Kidney epithelial cell (primary cell): ENCODE results near the gene OR13C5. TPM values are rescaled to one million over a fixed set of nuclear protein-coding genes. Genes with fewer than 3 reads are reported as not detected.

Experiments
- DNase-seq: peaks from one replicate; pipeline ENCODE4 v3.0.0-alpha.2; 2010; ENCODE audit warnings: low read depth
- H3K27me3 ChIP-seq: 2 replicates; pipeline ENCODE4 v1.6.0; 2011; ENCODE audit warnings: low read length; ENCODE audit not compliant: control insufficient read depth, insufficient read depth
- H3K36me3 ChIP-seq: 2 replicates; pipeline ENCODE4 v1.5.1; 2011; ENCODE audit warnings: low read length; ENCODE audit not compliant: control insufficient read depth, insufficient read depth
- H3K4me3 ChIP-seq: 2 replicates; pipeline ENCODE4 v1.5.1; 2011; ENCODE audit warnings: low read depth, mild to moderate bottlenecking, control low read depth, low read length
- CTCF ChIP-seq: IDR thresholded peaks from 2 replicates; pipeline ENCODE4 v1.5.1; 2011; ENCODE audit warnings: mild to moderate bottlenecking, moderate library complexity, low read length, control low read depth, inconsistent platforms; ENCODE audit not compliant: insufficient read depth, poor library complexity, severe bottlenecking
- total RNA-seq: library from RNA; depleted of rRNA; stranded (reverse); fragments of >200 nt; gene quantifications from 2 replicates; pipeline ENCODE4 v1.2.3, GENCODE V29; 2015

Gene OR13C5
- total RNA-seq, 1 donor from 2014 or later: not detected

- Histone ChIP-seq H3K4me3 (no peak overlapping the region), H3K36me3 (no peaks in the 10 kb centered on the region), H3K27me3 (no peaks in the 10 kb centered on the region)
- TF ChIP-seq CTCF: no peak
- DNase-seq: no peak
These were observed 18.7 kb downstream of the OR13C5 start for GRCh38 chr9:104580562-104580961.

GRCh38 chr9:104577263-104577662, 21.9 kb downstream of the OR13C5 start:
- DNase-seq: no peak
- no peaks in the 10 kb centered on the region for H3K27me3 ChIP-seq
- no peaks in the 10 kb centered on the region for H3K36me3 ChIP-seq
- H3K4me3 ChIP-seq: no peak overlapping the region
- no peak for TF ChIP-seq CTCF

DNA sequence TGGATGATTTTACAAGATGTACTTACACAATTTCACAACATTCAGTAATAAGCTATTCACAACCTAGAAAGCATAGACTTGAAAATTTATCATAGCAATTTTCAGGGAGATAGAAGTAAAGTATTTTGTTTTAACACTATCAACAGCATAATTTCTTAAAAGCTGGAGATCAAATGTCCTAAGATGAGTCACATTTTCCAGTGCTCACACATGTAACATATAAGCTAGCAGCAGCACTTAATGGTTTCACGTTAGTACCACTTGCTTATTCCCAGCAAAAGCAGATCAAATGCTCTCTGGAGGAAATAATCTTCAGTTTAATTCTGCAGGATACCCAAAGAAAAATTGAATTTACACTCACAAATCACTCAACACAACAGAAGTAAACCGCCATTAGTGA, 23.8 kb downstream of the OR13C5 start:
- H3K27me3 ChIP-seq: no peaks in the 10 kb centered on the region
- TF ChIP-seq CTCF: no peak
- H3K36me3 ChIP-seq: no peaks in the 10 kb centered on the region
- no peak for DNase-seq
- no peak overlapping the region for H3K4me3 ChIP-seq

DNA sequence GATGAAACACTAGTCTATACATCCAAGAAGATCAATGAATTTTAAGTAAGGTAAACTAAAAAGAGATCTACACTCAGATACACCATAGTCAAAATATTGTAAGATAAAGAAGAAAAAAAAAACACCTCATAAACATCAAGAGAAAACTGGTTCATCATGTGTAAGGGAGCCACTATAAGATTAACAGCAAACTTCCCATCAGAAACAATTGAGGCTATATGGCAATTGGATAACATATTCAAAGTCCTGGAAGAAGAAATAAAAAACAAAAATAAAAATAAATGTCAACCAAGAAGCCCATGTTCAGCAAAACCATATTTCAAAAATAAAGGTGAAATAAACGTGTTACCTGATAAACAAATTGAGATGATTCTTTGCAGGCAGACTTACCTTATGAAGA, 26.6 kb downstream of the OR13C5 start:
- H3K4me3 ChIP-seq: no peak overlapping the region
- TF ChIP-seq CTCF: no peak
- H3K27me3 ChIP-seq: no peaks in the 10 kb centered on the region
- DNase-seq: no peak
- no peaks in the 10 kb centered on the region for H3K36me3 ChIP-seq

- TF ChIP-seq CTCF: no peak
- no peak for DNase-seq
- no peaks in the 10 kb centered on the region for H3K36me3 ChIP-seq
- no peaks in the 10 kb centered on the region for H3K27me3 ChIP-seq
- H3K4me3 ChIP-seq: no peak within 1 kb of the TSS
These were observed 30.3 kb downstream of the OR13C5 start, which contains the start of gene OR13C8 for GRCh38 chr9:104568868-104569267. OR13C8 (plus strand) TSS chr9:104569168; CDS start chr9:104569168, 0 bp downstream.

GRCh38 chr9:104564358-104564757, 34.9 kb downstream of the OR13C5 start:
- no peak overlapping the region for H3K4me3 ChIP-seq
- TF ChIP-seq CTCF: no peak
- no peak for DNase-seq
- H3K27me3 ChIP-seq: no peaks in the 10 kb centered on the region
- no peaks in the 10 kb centered on the region for H3K36me3 ChIP-seq
